22Rv1 (cell line): ENCODE data around the gene STAMBPL1.

Experiments
- ZFX ChIP-seq: fragments of 450-650 bp; IDR thresholded peaks from 2 replicates; pipeline ENCODE4 v1.6.1; 2017; ENCODE audit warnings: antibody characterized with exemption, borderline replicate concordance
- TF ChIP-seq, protein P1 (sequence below): fragments of 450-650 bp; IDR thresholded peaks from 2 replicates; pipeline ENCODE4 v1.5.1; 2017; ENCODE audit warnings: mild to moderate bottlenecking

GRCh38 chr10:88946200-88946599, 66.2 kb downstream of the STAMBPL1 start:
- TF ChIP-seq, protein P1, sequence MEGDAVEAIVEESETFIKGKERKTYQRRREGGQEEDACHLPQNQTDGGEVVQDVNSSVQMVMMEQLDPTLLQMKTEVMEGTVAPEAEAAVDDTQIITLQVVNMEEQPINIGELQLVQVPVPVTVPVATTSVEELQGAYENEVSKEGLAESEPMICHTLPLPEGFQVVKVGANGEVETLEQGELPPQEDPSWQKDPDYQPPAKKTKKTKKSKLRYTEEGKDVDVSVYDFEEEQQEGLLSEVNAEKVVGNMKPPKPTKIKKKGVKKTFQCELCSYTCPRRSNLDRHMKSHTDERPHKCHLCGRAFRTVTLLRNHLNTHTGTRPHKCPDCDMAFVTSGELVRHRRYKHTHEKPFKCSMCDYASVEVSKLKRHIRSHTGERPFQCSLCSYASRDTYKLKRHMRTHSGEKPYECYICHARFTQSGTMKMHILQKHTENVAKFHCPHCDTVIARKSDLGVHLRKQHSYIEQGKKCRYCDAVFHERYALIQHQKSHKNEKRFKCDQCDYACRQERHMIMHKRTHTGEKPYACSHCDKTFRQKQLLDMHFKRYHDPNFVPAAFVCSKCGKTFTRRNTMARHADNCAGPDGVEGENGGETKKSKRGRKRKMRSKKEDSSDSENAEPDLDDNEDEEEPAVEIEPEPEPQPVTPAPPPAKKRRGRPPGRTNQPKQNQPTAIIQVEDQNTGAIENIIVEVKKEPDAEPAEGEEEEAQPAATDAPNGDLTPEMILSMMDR, result no peak
- no peak for TF ChIP-seq ZFX
